Upper lobe of right lung (tissue), 1 donor: ENCODE results near the gene FYN. TPM values are rescaled to one million over a fixed set of nuclear protein-coding genes. Genes with fewer than 3 reads are reported as not detected.

ENCODE experiments used
- ATAC-seq: fragments of 200-7000 bp; cut with Tn5 transposase; one replicate; pipeline ENCODE4 v1.9.1; 2020; ENCODE audit warnings: mild to moderate bottlenecking, moderate library complexity
- DNase-seq: peaks from one replicate; pipeline ENCODE4 v3.0.0-alpha.2; 2020
- H3K27ac ChIP-seq: fragments of 200-600 bp; one replicate; pipeline ENCODE4 v1.8.0; 2022
- H3K27me3 ChIP-seq: fragments of 200-600 bp; one replicate; pipeline ENCODE4 v1.8.0; 2022; ENCODE audit warnings: mild to moderate bottlenecking
- H3K36me3 ChIP-seq: fragments of 200-600 bp; one replicate; pipeline ENCODE4 v1.8.0; 2022
- H3K4me1 ChIP-seq: fragments of 200-600 bp; one replicate; pipeline ENCODE4 v1.8.0; 2022
- H3K4me3 ChIP-seq: fragments of 200-600 bp; one replicate; pipeline ENCODE4 v1.8.0; 2022; ENCODE audit warnings: mild to moderate bottlenecking
- H3K9me3 ChIP-seq: fragments of 200-600 bp; one replicate; pipeline ENCODE4 v1.8.0; 2022
- CTCF ChIP-seq: fragments of 200-600 bp; IDR thresholded peaks from one replicate; pipeline ENCODE4 v1.8.0; 2022; ENCODE audit warnings: antibody characterized with exemption
- intact Hi-C: fragments of 100-400 bp; cut with DNase I; formaldehyde crosslinking; loops from one replicate; pipeline ENCODE4 v1.11.0; 2022
- total RNA-seq: library from RNA; stranded (reverse); fragmentation: NEBNext Ultra II Directional; extraction: Animal tissue kit (Norgen Biotek cat#: 25700); gene quantifications from one replicate; pipeline ENCODE4 v1.2.1, GENCODE V29; 2021
- donor health status: DM: no; HTN: yes; CAD: no; lungs with severe emphysema.

The FYN gene
- total RNA-seq, 1 donor from 2014 or later, result 115 TPM

- TF ChIP-seq CTCF, result no peak
- peaks cover 3% of the 10 kb centered on the region for H3K36me3 ChIP-seq
- no peaks in the 10 kb centered on the region for H3K27me3 ChIP-seq
- H3K4me1 ChIP-seq, result peaks cover 28% of the 10 kb centered on the region
- intact Hi-C loops, result no loop called here
- no peaks in the 10 kb centered on the region for H3K9me3 ChIP-seq
- DNase-seq, result no peak
- ATAC-seq, result peak; percentile 18
- no peak overlapping the region for H3K4me3 ChIP-seq
- no peak overlapping the region for H3K27ac ChIP-seq
These were observed 24.0 kb downstream of the FYN start for GRCh38 chr6:111849298-111849697.

- H3K27me3 ChIP-seq, result no peaks in the 10 kb centered on the region
- peaks cover 29% of the 10 kb centered on the region for H3K4me1 ChIP-seq
- no peak overlapping the region for H3K27ac ChIP-seq
- TF ChIP-seq CTCF, result no peak
- intact Hi-C loops, result no loop called here
- peaks cover 3% of the 10 kb centered on the region for H3K36me3 ChIP-seq
- ATAC-seq (no peak), DNase-seq (no peak)
- H3K9me3 ChIP-seq, result no peaks in the 10 kb centered on the region
- H3K4me3 ChIP-seq, result no peak overlapping the region
These were observed 24.9 kb downstream of the FYN start for GRCh38 chr6:111848262-111848812.

GRCh38 chr6:111846492-111847409, 26.5 kb downstream of the FYN start:
- DNase-seq, result no peak
- H3K4me1 ChIP-seq, result peaks cover 32% of the 10 kb centered on the region
- no peak overlapping the region for H3K4me3 ChIP-seq
- intact Hi-C loops, result no loop called here
- H3K27ac ChIP-seq, result no peak overlapping the region
- no peaks in the 10 kb centered on the region for H3K9me3 ChIP-seq
- H3K27me3 ChIP-seq, result no peaks in the 10 kb centered on the region
- no peak for TF ChIP-seq CTCF
- ATAC-seq, result no peak
- peaks cover 3% of the 10 kb centered on the region for H3K36me3 ChIP-seq

- no peak for ATAC-seq
- intact Hi-C loops, result no loop called here
- TF ChIP-seq CTCF, result no peak
- no peak overlapping the region for H3K4me3 ChIP-seq
- no peak overlapping the region for H3K27ac ChIP-seq
- peaks cover 3% of the 10 kb centered on the region for H3K36me3 ChIP-seq
- no peaks in the 10 kb centered on the region for H3K9me3 ChIP-seq
- no peak for DNase-seq
- peaks cover 38% of the 10 kb centered on the region for H3K4me1 ChIP-seq
- no peaks in the 10 kb centered on the region for H3K27me3 ChIP-seq
These were observed 27.2 kb downstream of the FYN start for GRCh38 chr6:111846066-111846465.

- Histone ChIP-seq H3K4me3 (no peak overlapping the region), H3K36me3 (peaks cover 3% of the 10 kb centered on the region), H3K27ac (no peak overlapping the region), H3K27me3 (no peaks in the 10 kb centered on the region), H3K9me3 (no peaks in the 10 kb centered on the region), H3K4me1 (peaks cover 38% of the 10 kb centered on the region)
- TF ChIP-seq CTCF, result no peak
- intact Hi-C loops, result no loop called here
- no peak for DNase-seq
- ATAC-seq, result no peak
These were observed 27.8 kb downstream of the FYN start for GRCh38 chr6:111845441-111845871.
